VCaP (cell line): ENCODE results near the gene ATP4A.

Experiments used
- H3K27ac ChIP-seq: fragments of 450-650 bp; 2 replicates; pipeline ENCODE4 v1.5.1; 2017
- TF ChIP-seq, protein P1 (sequence below): fragments of 450-650 bp; conservative IDR thresholded peaks from 2 replicates; pipeline ENCODE4 v1.5.1; 2017; ENCODE audit warnings: mild to moderate bottlenecking, moderate library complexity

Gene ATP4A

DNA sequence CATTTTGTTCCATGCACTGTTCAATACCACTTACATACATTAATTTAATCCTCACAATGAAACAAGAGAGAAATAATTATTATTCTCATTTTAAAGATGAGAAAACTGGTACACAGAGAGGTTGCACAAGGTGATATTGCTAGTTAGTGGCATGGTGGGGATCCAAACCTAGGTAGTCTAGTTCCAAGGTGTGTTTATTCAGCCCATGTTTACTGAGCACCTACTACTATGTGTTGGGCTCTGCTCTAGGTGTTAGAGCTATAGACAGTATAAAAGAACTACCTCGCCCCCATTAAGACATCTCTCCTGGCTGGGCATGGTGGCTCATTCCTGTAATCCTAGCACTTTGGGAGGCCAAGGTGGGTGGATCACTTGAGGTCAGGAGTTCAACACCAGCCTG lies 19.3 kb upstream of the ATP4A start:
- H3K27ac ChIP-seq: no peak overlapping the region
- TF ChIP-seq, protein P1, sequence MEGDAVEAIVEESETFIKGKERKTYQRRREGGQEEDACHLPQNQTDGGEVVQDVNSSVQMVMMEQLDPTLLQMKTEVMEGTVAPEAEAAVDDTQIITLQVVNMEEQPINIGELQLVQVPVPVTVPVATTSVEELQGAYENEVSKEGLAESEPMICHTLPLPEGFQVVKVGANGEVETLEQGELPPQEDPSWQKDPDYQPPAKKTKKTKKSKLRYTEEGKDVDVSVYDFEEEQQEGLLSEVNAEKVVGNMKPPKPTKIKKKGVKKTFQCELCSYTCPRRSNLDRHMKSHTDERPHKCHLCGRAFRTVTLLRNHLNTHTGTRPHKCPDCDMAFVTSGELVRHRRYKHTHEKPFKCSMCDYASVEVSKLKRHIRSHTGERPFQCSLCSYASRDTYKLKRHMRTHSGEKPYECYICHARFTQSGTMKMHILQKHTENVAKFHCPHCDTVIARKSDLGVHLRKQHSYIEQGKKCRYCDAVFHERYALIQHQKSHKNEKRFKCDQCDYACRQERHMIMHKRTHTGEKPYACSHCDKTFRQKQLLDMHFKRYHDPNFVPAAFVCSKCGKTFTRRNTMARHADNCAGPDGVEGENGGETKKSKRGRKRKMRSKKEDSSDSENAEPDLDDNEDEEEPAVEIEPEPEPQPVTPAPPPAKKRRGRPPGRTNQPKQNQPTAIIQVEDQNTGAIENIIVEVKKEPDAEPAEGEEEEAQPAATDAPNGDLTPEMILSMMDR: no peak

DNA sequence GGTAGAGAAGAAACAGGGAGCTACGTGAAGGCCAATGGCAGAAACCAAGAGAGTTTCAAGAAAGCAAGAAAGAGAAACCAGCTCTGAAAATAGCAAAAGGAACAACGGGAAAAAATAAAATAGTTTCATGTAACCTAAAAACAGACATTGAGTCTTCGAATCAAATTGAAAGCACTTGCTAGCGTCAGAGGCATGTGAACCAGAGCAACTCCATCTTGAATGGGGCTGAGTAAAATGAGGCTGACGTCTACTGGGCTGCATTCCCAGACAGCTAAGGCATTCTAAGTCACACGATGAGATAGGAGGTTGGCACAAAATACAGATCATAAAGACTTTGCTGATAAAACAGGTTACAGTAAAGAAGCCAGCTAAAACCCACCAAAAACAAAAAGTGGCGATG lies 15.2 kb upstream of the ATP4A start:
- TF ChIP-seq, protein P1: no peak
- H3K27ac ChIP-seq: no peak overlapping the region

DNA sequence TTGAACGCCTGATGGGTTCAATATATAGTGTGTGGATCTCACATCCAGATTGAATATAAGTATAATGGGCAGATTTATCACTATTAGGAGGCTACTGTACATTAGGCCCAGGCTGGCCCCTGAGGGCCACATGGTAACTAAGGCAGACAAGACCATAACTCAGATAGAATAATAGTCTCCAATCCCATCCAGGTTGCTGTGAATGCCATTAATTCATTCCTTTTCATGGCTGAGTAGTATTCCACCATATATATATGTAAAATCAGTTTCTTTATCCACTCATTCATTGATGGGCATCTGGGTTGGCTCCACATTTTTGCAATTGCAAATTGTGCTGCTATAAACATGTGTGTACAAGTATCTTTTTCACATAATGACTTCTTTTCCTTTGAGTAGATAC lies 14.5 kb upstream of the ATP4A start:
- TF ChIP-seq, protein P1: no peak
- H3K27ac ChIP-seq: no peak overlapping the region

DNA sequence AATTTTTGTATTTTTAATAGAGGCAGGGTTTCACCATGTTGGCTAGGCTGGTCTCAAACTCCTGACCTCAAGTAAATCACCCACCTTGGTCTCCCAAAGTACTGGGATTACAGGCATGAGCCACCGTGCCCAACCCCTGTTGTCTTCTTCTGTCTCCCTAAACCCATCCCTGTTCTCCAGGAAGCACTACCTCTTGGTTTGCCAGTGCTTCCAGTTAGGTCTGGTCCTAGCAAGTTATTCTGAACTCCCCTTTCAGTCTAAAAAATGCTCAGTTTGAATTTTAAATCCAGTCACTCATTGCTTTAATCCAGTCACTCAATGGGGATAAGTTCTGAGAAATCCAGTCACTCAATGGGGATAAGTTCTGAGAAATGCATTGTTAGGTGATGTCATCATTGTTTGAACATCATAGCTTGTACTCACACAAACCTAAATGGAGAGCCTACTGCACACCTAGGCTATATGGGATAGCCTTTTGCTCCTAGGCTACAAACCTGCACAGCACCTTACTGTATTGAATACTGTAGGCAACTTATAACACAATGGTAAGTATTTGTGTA lies 8.0 kb upstream of the ATP4A start:
- TF ChIP-seq, protein P1: no peak
- H3K27ac ChIP-seq: no peak overlapping the region

DNA sequence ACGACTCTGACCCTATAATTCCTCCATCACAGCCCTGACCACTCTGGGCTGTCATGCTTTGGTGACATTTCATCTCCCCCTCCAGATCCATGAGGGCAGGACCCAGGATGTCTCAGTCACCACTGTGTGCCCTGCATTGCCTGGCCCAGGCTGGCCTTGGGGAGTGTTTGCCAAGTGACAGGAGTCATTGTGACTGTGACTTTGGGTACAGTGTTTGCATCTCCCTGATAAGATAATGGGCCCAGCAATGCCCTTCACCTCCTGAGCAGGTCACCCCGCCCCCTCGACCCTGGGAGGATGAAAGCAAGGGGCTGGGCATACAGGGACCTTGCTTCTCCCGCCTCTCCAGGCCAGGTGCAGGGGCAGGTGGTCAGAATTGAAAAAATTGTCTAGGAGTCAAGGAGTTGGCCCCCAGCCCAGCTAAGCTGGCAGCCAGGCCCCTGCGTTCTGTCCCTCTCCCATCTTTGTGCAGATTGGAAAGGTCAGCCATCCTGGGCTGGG lies 5.9 kb upstream of the ATP4A start:
- H3K27ac ChIP-seq: no peak overlapping the region
- TF ChIP-seq, protein P1: no peak

DNA sequence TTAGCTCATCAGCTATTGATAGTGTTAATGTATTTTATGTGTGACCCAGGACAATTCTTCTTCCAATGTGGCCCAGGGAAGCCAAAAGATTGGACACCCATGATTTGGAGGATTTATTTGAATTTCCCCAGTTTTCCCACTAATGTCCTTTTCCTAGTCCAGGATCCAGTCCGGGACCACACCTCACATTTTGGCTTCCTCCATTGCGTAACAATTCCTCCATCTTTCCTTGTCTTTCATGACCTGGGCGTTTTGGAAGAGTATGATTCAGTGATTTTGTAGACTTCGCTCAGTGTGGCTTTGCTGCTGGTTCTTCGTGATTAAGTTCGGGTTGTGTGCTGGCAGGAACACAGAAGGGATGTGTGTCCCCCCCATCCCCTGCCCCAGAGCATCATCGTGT lies 3.3 kb upstream of the ATP4A start:
- TF ChIP-seq, protein P1: no peak
- no peak overlapping the region for H3K27ac ChIP-seq

DNA sequence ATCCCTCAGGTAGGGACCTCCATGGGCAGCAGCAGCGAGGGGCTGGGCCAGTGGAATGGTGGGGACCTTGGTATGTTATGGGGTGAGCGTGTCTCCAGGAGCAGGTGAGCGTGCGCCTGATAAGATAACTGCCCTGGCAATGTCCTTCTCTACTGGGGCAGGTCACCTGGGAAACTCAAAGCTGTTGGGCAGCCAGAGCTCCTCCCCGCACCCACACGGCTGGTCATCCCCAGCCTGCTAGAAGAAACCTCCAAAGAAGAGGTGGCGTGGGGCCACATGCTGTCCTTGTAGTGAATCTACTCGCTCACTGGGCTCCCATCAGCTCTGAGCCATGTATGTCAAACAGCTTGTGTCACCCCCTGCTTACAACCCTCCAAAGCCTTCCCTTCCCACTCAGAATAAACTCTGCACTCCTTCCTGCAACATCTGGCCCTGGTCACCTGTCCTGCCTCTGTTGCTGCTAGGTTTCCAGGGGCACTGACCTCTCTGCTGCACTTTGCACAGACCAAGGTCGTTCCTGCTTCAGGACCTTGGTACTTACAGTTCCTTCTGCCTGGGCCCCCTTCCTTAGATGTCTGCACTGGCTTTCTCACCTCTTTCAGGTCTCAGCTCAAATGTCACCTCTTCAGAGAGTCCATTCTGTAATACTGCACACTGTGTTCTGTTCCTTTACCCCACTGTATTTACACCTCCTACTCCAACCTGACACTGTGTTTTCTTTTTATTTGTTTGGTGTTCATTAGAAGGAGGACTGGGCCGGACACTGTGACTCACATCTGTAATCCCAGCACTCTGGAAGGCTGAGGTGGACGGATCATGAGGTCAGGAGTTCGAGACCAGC lies 1.8 kb upstream of the ATP4A start:
- H3K27ac ChIP-seq: no peak overlapping the region
- TF ChIP-seq, protein P1: no peak
